HepG2 (cell line): ENCODE data around the gene FUT6. TPM values are rescaled to one million over a fixed set of nuclear protein-coding genes. Genes with fewer than 3 reads are reported as not detected.
A peak's percentile ranks its signal among the peaks of the same experiment; 100 is the strongest.

Source experiments
- ARHGAP35 ChIP-seq: sonication (generic); formaldehyde crosslinking; IDR thresholded peaks from 2 replicates; pipeline ENCODE4 v1.9.0; 2022; ENCODE audit warnings: mild to moderate bottlenecking, inconsistent platforms, moderate library complexity, missing genetic modification reagents, borderline replicate concordance
- EHMT2 ChIP-seq: fragments of 200-600 bp; sonication (generic); IDR thresholded peaks from 2 replicates; pipeline ENCODE4 v1.7.0; 2017; ENCODE audit warnings: antibody characterized with exemption, low read depth, low read length, borderline replicate concordance
- HNF1B ChIP-seq: sonication (generic); formaldehyde crosslinking; IDR thresholded peaks from 2 replicates; pipeline ENCODE4 v1.5.1; 2020; ENCODE audit warnings: mild to moderate bottlenecking, moderate library complexity, missing genetic modification reagents
- HNRNPUL1 ChIP-seq: fragments of 200-400 bp; formaldehyde crosslinking; IDR thresholded peaks from 2 replicates; pipeline ENCODE4 v1.6.1; 2017; ENCODE audit warnings: low read depth, mild to moderate bottlenecking, low read length, moderate library complexity
- JUNB ChIP-seq: sonication (generic); formaldehyde crosslinking; IDR thresholded peaks from 2 replicates; pipeline ENCODE4 v1.8.0; 2022; ENCODE audit warnings: missing genetic modification reagents, mild to moderate bottlenecking, borderline replicate concordance
- NKX3-1 ChIP-seq: sonication (generic); formaldehyde crosslinking; IDR thresholded peaks from 2 replicates; pipeline ENCODE4 v1.5.0; 2020; ENCODE audit warnings: missing genetic modification reagents
- PAWR ChIP-seq: sonication (generic); formaldehyde crosslinking; IDR thresholded peaks from 2 replicates; pipeline ENCODE4 v1.4.0; 2020; ENCODE audit warnings: missing genetic modification reagents, mild to moderate bottlenecking, borderline replicate concordance
- RNF219 ChIP-seq: sonication (generic); formaldehyde crosslinking; IDR thresholded peaks from 2 replicates; pipeline ENCODE4 v1.5.0; 2020; ENCODE audit warnings: mild to moderate bottlenecking, missing genetic modification reagents
- RXRA ChIP-seq: sonication (generic); formaldehyde crosslinking; IDR thresholded peaks from 2 replicates; pipeline ENCODE4 v1.5.1; 2020; ENCODE audit warnings: missing genetic modification reagents
- SUZ12 ChIP-seq: fragments of 150-350 bp; IDR thresholded peaks from 2 replicates; pipeline ENCODE4 v1.6.1; 2014; ENCODE audit warnings: low read depth, low read length
- ZMAT3 ChIP-seq: sonication (generic); formaldehyde crosslinking; conservative IDR thresholded peaks from 2 replicates; pipeline ENCODE4 v1.7.0; 2021; ENCODE audit warnings: missing genetic modification reagents
- ZNF142 ChIP-seq: sonication (generic); formaldehyde crosslinking; IDR thresholded peaks from 2 replicates; pipeline ENCODE4 v1.4.0; 2020; ENCODE audit warnings: missing genetic modification reagents
- ZNF281 ChIP-seq: sonication (generic); formaldehyde crosslinking; IDR thresholded peaks from 2 replicates; pipeline ENCODE4 v1.4.0; 2020; ENCODE audit warnings: missing genetic modification reagents, borderline replicate concordance
- ZNF362 ChIP-seq: sonication (generic); formaldehyde crosslinking; IDR thresholded peaks from 2 replicates; pipeline ENCODE4 v1.4.0; 2020; ENCODE audit warnings: missing genetic modification reagents, mild to moderate bottlenecking, borderline replicate concordance
- ZNF367 ChIP-seq: sonication (generic); formaldehyde crosslinking; IDR thresholded peaks from 2 replicates; pipeline ENCODE4 v1.4.0; 2020; ENCODE audit warnings: missing genetic modification reagents, borderline replicate concordance
- ZNF549 ChIP-seq: sonication (generic); formaldehyde crosslinking; IDR thresholded peaks from 2 replicates; pipeline ENCODE4 v1.5.0; 2020; ENCODE audit warnings: missing genetic modification reagents
- polyA plus RNA-seq, 8 experiments: library from polyadenylated mRNA; depleted of rRNA in 3 of 8; stranded (reverse) in 7 of 8; unstranded in 1 of 8; fragments of >200 nt; fragmentation: Illumina TruSeq in 4 of 8; extraction: Trizol in 4 of 8; gene quantifications; 2 replicates each; pipeline versions ENCODE4 v1.2.1 to v1.2.3, GENCODE V29; 2011 to 2016; ENCODE audit warnings: low read depth in 4 of 8, missing spikeins in 1 of 8, mixed read lengths in 1 of 8; ENCODE audit not compliant: insufficient read depth in 1 of 8
- total RNA-seq, 5 experiments: library from RNA; depleted of rRNA; stranded (reverse); fragments of >200 nt; fragmentation: Illumina TruSeq; extraction: Trizol; gene quantifications; 2 replicates each; pipeline ENCODE4 v1.2.3, GENCODE V29; 2016; ENCODE audit warnings: low read depth in 1 of 5

FUT6 gene
- total and polyA plus RNA-seq, 2 of the 13 experiments (the other 11 are each of a cell fraction or from before 2014, with no cell fraction given), result 8.2 to 27.7 TPM

- TF ChIP-seq ZNF142 (CRISPR knock-in tag), result no peak
- TF ChIP-seq PAWR (CRISPR knock-in tag), result no peak
- TF ChIP-seq ZNF367 (CRISPR knock-in tag), result no peak
- TF ChIP-seq SUZ12, result no peak
- no peak; the same call in 1 of the 2 replicates for TF ChIP-seq ZMAT3 (CRISPR knock-in tag)
- TF ChIP-seq RXRA (CRISPR knock-in tag), result peak; percentile 98
- 0 out of 2 replicates have a peak, but pooled peaks have one; percentile 71 for TF ChIP-seq NKX3-1
- no peak for TF ChIP-seq RNF219 (CRISPR knock-in tag)
- TF ChIP-seq JUNB (CRISPR knock-in tag), result peak; percentile 60; the same call in 1 of the 2 replicates
- no peak for TF ChIP-seq HNRNPUL1
- TF ChIP-seq ZNF281 (CRISPR knock-in tag), result peak; percentile 78; the same call in 1 of the 2 replicates
- TF ChIP-seq ZNF362 (CRISPR knock-in tag), result peak; percentile 69
- no peak for TF ChIP-seq ARHGAP35 (CRISPR knock-in tag)
- TF ChIP-seq EHMT2, result no peak
- TF ChIP-seq ZNF549 (CRISPR knock-in tag), result no peak
- peak; percentile 96 for TF ChIP-seq HNF1B
Observed at GRCh38 chr19:5870986-5871394, 31.5 kb upstream of the FUT6 start (continued).
